GM13976 (cell line): ENCODE measurements around the gene CPSF7.

Source experiments
- DNase-seq: peaks from one replicate; pipeline ENCODE4 v3.0.0; 2012; ENCODE audit warnings: low spot score
- in situ Hi-C: fragments of 300-500 bp; cut with MboI; formaldehyde crosslinking; loops from one replicate; pipeline ENCODE4 v1.12.0; 2022; ENCODE audit warnings: low sequenced_read_pairs, mixed read lengths, inconsistent platforms; ENCODE audit not compliant: unreplicated experiment
- TF ChIP-seq, protein P1 (sequence below): IDR thresholded peaks from 2 replicates; pipeline ENCODE4 v1.5.1; 2012; ENCODE audit warnings: borderline replicate concordance, mild to moderate bottlenecking; ENCODE audit not compliant: insufficient read depth; ENCODE audit errors: extremely low read depth, missing control alignments, control extremely low read depth

Gene CPSF7

GRCh38 chr11:61460474-61460881, 30.7 kb upstream of the CPSF7 start:
- in situ Hi-C loops, result no loop called here
- DNase-seq, result no peak
- TF ChIP-seq, protein P1, sequence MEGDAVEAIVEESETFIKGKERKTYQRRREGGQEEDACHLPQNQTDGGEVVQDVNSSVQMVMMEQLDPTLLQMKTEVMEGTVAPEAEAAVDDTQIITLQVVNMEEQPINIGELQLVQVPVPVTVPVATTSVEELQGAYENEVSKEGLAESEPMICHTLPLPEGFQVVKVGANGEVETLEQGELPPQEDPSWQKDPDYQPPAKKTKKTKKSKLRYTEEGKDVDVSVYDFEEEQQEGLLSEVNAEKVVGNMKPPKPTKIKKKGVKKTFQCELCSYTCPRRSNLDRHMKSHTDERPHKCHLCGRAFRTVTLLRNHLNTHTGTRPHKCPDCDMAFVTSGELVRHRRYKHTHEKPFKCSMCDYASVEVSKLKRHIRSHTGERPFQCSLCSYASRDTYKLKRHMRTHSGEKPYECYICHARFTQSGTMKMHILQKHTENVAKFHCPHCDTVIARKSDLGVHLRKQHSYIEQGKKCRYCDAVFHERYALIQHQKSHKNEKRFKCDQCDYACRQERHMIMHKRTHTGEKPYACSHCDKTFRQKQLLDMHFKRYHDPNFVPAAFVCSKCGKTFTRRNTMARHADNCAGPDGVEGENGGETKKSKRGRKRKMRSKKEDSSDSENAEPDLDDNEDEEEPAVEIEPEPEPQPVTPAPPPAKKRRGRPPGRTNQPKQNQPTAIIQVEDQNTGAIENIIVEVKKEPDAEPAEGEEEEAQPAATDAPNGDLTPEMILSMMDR, result no peak

DNA sequence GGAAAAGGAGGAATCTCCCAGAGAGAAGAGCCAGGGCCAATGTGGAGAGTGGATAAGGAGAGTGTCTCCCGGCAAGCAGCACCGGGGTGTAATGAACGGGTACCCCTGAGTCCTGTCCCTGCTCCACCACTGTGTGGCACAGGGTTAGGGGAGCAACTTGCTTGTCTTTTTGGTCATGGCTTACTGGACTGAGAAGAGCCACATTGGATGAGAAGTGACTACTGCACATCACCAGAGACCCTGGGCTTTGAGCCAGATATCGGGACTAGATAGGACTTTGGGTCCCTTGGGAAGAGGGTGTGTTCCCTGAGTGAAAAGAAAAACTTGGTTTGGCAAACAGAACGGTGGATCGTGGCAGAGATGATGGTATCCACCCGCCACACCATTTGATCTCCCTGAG, 24.7 kb upstream of the CPSF7 start:
- DNase-seq, result no peak
- TF ChIP-seq, protein P1, result no peak
- in situ Hi-C loops, result no loop called here

GRCh38 chr11:61453695-61454094, 23.9 kb upstream of the CPSF7 start:
- no peak for DNase-seq
- in situ Hi-C loops, result no loop called here
- TF ChIP-seq, protein P1, result no peak

DNA sequence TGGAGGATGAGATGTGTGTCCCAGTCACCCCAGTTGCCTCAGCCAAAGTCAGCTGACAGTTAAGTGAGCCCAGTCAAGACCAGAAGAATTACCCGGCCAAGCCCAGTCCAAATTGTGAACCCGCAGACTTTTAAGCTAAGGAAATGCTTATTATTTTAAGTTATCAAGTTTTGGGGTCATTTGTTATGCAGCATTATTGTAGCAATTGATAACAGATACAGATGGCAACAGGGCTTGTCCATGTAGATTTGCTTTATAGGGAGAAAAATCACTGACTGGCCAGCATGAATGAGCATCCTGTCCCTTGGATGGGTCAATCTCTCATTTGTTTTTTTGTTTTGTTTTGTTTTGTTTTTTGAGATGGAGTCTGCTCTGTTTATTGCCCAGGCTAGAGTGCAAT, 23.1 kb upstream of the CPSF7 start:
- in situ Hi-C loops, result no loop called here
- TF ChIP-seq, protein P1, result no peak
- no peak for DNase-seq

GRCh38 chr11:61448552-61448927, 18.8 kb upstream of the CPSF7 start:
- DNase-seq, result no peak
- TF ChIP-seq, protein P1, result no peak
- in situ Hi-C loops, result no loop called here

GRCh38 chr11:61447601-61448551, 18.1 kb upstream of the CPSF7 start:
- DNase-seq, result no peak
- in situ Hi-C loops, result no loop called here
- TF ChIP-seq, protein P1, result no peak

DNA sequence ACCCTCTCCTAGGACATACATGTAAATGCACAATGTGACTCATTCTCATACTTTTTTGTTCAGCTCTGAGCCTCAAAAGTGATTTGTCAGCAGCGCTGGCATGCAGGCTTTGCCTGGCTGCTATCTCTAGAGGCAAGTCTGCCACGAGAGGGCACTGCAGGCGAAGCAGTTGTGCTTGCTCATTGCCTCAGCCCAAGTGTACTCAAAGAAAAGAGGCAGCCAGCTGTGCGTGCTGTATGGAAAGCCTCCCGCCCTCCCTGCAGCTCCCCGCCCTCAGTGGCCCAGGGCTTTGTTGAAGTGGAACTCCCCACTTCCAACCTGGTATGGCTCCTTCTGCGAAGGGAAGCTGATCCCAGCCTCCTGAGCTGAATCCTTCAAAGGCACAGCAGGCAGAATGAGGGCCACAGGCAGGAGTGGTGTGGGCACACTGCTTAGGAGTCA, 16.5 kb upstream of the CPSF7 start:
- TF ChIP-seq, protein P1, result peak; percentile 66
- peak; percentile 80 for DNase-seq
- in situ Hi-C loops, result no loop called here
